Measurements from ENCODE around the gene DPH1.

The DPH1 gene

GRCh38 chr17:1986783-1987451 lies 43.0 kb upstream of the DPH1 start (continued):
- TF ChIP-seq ZNF449 (tag by site-specific recombination; IDR thresholded peaks at IDR 0.05): no peak
- TF ChIP-seq, protein P1, sequence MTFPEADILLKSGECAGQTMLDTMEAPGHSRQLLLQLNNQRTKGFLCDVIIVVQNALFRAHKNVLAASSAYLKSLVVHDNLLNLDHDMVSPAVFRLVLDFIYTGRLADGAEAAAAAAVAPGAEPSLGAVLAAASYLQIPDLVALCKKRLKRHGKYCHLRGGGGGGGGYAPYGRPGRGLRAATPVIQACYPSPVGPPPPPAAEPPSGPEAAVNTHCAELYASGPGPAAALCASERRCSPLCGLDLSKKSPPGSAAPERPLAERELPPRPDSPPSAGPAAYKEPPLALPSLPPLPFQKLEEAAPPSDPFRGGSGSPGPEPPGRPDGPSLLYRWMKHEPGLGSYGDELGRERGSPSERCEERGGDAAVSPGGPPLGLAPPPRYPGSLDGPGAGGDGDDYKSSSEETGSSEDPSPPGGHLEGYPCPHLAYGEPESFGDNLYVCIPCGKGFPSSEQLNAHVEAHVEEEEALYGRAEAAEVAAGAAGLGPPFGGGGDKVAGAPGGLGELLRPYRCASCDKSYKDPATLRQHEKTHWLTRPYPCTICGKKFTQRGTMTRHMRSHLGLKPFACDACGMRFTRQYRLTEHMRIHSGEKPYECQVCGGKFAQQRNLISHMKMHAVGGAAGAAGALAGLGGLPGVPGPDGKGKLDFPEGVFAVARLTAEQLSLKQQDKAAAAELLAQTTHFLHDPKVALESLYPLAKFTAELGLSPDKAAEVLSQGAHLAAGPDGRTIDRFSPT (tag by site-specific recombination; IDR thresholded peaks at IDR 0.05): no peak
- no peak for TF ChIP-seq ZNF623 (tag by site-specific recombination; IDR thresholded peaks at IDR 0.05)
- TF ChIP-seq ZNF266 (tag by site-specific recombination; IDR thresholded peaks at IDR 0.05; ENCODE audit: low read depth): no peak
- TF ChIP-seq EGR2 (tag by site-specific recombination; IDR thresholded peaks at IDR 0.05; ENCODE audit: low read depth): peak; percentile 34; the same call in 1 of the 2 replicates
- TF ChIP-seq, protein P2, sequence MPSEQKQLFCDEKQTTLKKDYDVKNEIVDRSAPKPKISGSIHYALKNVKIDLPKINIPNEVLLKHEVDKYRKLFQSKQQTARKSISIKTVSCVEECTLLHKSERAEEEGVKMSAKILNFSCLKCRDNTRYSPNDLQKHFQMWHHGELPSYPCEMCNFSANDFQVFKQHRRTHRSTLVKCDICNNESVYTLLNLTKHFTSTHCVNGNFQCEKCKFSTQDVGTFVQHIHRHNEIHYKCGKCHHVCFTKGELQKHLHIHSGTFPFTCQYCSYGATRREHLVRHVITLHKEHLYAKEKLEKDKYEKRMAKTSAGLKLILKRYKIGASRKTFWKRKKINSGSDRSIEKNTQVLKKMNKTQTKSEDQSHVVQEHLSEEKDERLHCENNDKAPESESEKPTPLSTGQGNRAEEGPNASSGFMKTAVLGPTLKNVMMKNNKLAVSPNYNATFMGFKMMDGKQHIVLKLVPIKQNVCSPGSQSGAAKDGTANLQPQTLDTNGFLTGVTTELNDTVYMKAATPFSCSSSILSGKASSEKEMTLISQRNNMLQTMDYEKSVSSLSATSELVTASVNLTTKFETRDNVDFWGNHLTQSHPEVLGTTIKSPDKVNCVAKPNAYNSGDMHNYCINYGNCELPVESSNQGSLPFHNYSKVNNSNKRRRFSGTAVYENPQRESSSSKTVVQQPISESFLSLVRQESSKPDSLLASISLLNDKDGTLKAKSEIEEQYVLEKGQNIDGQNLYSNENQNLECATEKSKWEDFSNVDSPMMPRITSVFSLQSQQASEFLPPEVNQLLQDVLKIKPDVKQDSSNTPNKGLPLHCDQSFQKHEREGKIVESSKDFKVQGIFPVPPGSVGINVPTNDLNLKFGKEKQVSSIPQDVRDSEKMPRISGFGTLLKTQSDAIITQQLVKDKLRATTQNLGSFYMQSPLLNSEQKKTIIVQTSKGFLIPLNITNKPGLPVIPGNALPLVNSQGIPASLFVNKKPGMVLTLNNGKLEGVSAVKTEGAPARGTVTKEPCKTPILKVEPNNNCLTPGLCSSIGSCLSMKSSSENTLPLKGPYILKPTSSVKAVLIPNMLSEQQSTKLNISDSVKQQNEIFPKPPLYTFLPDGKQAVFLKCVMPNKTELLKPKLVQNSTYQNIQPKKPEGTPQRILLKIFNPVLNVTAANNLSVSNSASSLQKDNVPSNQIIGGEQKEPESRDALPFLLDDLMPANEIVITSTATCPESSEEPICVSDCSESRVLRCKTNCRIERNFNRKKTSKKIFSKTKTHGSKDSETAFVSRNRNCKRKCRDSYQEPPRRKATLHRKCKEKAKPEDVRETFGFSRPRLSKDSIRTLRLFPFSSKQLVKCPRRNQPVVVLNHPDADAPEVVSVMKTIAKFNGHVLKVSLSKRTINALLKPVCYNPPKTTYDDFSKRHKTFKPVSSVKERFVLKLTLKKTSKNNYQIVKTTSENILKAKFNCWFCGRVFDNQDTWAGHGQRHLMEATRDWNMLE (tag by site-specific recombination; conservative IDR thresholded peaks at IDR 0.05; ENCODE audit: low read depth): no peak

GRCh38 chr17:1989135-1989534 lies 40.8 kb upstream of the DPH1 start:
- H3K27ac ChIP-seq (ENCODE audit: extremely low read depth, low read depth, low read length): no peak overlapping the region
- no peaks in the 10 kb centered on the region for H3K4me1 ChIP-seq (ENCODE audit: control insufficient read depth, insufficient read depth, low read length)
- no peaks in the 10 kb centered on the region for H3K9me3 ChIP-seq (ENCODE audit: control insufficient read depth, insufficient read depth, low read depth, low read length)
- H3K4me3 ChIP-seq (ENCODE audit: low read depth, low read length): no peak overlapping the region
- TF ChIP-seq ZNF157 (tag by site-specific recombination; IDR thresholded peaks at IDR 0.05) (no peak), ZNF600 (tag by site-specific recombination; IDR thresholded peaks at IDR 0.05) (peak; percentile 99)
- TF ChIP-seq, protein P3, sequence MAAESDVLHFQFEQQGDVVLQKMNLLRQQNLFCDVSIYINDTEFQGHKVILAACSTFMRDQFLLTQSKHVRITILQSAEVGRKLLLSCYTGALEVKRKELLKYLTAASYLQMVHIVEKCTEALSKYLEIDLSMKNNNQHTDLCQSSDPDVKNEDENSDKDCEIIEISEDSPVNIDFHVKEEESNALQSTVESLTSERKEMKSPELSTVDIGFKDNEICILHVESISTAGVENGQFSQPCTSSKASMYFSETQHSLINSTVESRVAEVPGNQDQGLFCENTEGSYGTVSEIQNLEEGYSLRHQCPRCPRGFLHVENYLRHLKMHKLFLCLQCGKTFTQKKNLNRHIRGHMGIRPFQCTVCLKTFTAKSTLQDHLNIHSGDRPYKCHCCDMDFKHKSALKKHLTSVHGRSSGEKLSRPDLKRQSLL (tag by site-specific recombination; IDR thresholded peaks at IDR 0.05): peak; percentile 66; the same call in 1 of the 2 replicates
- CTCF ChIA-PET: no interaction called here
- POLR2A ChIA-PET: no interaction called here
- no peaks in the 10 kb centered on the region for H3K36me3 ChIP-seq (ENCODE audit: control insufficient read depth in 2 of 2, insufficient read depth in 1 of 2, low read length in 2 of 2)

DNA sequence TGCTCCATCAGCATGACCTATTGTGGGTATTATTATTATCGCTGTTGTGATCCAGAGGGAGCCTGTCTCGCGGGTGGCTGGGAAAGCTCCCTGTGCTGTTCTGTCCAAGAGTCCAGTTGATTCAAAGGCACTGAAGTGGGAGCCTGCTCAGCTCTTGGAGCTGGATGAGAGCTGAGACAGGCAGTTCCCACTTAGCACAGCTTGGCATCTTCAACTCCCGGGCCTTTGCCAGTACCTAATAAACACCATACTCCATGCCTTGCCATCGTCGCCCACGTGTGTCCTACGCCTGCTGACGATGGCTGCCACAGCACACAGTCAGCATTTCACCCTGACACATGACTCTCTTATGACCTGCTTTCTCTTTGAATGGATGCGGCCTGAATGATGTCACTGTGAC lies 37.4 kb upstream of the DPH1 start:
- ChIA-PET CTCF (no interaction called here), POLR2A (no interaction called here)
- Histone ChIP-seq H3K36me3 (ENCODE audit: control insufficient read depth in 2 of 2, insufficient read depth in 1 of 2, low read length in 2 of 2) (no peaks in the 10 kb centered on the region), H3K4me1 (ENCODE audit: control insufficient read depth, insufficient read depth, low read length) (peaks cover 11% of the 10 kb centered on the region), H3K9me3 (ENCODE audit: control insufficient read depth, insufficient read depth, low read depth, low read length) (no peaks in the 10 kb centered on the region), H3K4me3 (ENCODE audit: low read depth, low read length) (no peak overlapping the region), H3K27ac (ENCODE audit: extremely low read depth, low read depth, low read length) (no peak overlapping the region)
- TF ChIP-seq ZNF10 (tag by site-specific recombination; IDR thresholded peaks at IDR 0.05): no peak
- TF ChIP-seq ZNF398 (tag by site-specific recombination; IDR thresholded peaks at IDR 0.05): no peak

All from HEK293 (cell line).